ENCODE data around the gene ITPA. TPM values are rescaled to one million over a fixed set of nuclear protein-coding genes. Genes with fewer than 3 reads are reported as not detected.

The ITPA gene
- total RNA-seq, 1 experiment from 2014 or later = 104 TPM

DNA sequence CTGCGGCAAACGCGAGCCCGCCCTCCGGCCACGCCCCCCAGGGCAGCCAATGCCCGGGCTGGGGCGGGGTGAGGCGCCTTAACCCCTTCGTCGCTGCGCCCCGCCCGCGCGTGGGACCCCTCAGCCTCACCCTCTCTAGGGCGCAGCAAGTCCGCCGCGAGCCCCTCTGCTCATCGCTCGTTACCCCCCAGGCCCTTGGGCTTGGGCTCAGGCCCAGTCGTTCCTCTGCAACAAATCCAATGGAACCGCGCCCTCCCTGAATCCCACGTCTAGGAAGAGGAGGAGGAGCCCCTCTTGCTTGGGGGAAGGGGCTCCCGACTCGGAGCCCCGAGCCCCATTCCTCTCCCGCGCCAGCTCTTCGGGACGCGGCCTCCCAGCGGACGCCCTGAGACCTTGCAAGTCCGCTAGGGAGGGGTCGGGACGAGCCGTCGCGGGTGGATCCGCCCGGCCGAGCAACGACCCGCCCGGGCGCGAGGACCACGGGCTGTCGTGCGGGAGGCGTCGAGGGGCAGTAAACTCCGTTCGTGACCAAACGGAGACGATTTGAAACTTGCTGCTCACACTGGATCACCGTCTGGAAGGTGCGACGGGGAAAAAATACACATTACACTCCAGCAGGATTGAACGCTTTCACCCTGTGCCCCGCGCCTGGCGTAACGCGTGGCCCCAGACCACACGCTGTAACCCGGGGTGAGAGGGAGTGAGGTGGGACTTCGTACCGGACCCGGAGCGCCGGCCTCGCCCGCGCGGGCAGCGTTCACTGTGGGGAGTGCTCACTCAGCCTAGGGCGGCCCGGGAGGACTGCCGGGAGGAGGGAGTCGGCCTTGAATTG lies 35.5 kb upstream of the ITPA start (continued):
- TF ChIP-seq, protein P1, sequence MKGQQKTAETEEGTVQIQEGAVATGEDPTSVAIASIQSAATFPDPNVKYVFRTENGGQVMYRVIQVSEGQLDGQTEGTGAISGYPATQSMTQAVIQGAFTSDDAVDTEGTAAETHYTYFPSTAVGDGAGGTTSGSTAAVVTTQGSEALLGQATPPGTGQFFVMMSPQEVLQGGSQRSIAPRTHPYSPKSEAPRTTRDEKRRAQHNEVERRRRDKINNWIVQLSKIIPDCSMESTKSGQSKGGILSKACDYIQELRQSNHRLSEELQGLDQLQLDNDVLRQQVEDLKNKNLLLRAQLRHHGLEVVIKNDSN (CRISPR knock-in tag; IDR thresholded peaks at IDR 0.05) = peak; percentile 67
- TF ChIP-seq ZBTB21 (CRISPR knock-in tag; IDR thresholded peaks at IDR 0.05; ENCODE audit: borderline replicate concordance) = no peak
- TF ChIP-seq, protein P2, sequence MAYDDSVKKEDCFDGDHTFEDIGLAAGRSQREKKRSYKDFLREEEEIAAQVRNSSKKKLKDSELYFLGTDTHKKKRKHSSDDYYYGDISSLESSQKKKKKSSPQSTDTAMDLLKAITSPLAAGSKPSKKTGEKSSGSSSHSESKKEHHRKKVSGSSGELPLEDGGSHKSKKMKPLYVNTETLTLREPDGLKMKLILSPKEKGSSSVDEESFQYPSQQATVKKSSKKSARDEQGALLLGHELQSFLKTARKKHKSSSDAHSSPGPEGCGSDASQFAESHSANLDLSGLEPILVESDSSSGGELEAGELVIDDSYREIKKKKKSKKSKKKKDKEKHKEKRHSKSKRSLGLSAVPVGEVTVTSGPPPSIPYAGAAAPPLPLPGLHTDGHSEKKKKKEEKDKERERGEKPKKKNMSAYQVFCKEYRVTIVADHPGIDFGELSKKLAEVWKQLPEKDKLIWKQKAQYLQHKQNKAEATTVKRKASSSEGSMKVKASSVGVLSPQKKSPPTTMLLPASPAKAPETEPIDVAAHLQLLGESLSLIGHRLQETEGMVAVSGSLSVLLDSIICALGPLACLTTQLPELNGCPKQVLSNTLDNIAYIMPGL (CRISPR knock-in tag; IDR thresholded peaks at IDR 0.05) = peak; percentile 76; the same call in 1 of the 2 replicates
- TF ChIP-seq, protein P3, sequence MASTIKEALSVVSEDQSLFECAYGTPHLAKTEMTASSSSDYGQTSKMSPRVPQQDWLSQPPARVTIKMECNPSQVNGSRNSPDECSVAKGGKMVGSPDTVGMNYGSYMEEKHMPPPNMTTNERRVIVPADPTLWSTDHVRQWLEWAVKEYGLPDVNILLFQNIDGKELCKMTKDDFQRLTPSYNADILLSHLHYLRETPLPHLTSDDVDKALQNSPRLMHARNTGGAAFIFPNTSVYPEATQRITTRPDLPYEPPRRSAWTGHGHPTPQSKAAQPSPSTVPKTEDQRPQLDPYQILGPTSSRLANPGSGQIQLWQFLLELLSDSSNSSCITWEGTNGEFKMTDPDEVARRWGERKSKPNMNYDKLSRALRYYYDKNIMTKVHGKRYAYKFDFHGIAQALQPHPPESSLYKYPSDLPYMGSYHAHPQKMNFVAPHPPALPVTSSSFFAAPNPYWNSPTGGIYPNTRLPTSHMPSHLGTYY (CRISPR knock-in tag; IDR thresholded peaks at IDR 0.05) = no peak
- TF ChIP-seq, protein P4, sequence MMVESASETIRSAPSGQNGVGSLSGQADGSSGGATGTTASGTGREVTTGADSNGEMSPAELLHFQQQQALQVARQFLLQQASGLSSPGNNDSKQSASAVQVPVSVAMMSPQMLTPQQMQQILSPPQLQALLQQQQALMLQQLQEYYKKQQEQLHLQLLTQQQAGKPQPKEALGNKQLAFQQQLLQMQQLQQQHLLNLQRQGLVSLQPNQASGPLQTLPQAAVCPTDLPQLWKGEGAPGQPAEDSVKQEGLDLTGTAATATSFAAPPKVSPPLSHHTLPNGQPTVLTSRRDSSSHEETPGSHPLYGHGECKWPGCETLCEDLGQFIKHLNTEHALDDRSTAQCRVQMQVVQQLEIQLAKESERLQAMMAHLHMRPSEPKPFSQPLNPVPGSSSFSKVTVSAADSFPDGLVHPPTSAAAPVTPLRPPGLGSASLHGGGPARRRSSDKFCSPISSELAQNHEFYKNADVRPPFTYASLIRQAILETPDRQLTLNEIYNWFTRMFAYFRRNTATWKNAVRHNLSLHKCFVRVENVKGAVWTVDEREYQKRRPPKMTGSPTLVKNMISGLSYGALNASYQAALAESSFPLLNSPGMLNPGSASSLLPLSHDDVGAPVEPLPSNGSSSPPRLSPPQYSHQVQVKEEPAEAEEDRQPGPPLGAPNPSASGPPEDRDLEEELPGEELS (CRISPR knock-in tag; IDR thresholded peaks at IDR 0.05) = peak; percentile 15; the same call in 1 of the 2 replicates
- no peak for TF ChIP-seq GTF2I (CRISPR knock-in tag; conservative IDR thresholded peaks at IDR 0.05)
- TF ChIP-seq NFATC4 (CRISPR knock-in tag; IDR thresholded peaks at IDR 0.05) = no peak
- TF ChIP-seq NFYB (CRISPR knock-in tag; conservative IDR thresholded peaks at IDR 0.05; ENCODE audit: low read depth) = peak; percentile 74
- TF ChIP-seq JUN (CRISPR knock-in tag; IDR thresholded peaks at IDR 0.05) = peak; percentile 88
- TF ChIP-seq, protein P5, sequence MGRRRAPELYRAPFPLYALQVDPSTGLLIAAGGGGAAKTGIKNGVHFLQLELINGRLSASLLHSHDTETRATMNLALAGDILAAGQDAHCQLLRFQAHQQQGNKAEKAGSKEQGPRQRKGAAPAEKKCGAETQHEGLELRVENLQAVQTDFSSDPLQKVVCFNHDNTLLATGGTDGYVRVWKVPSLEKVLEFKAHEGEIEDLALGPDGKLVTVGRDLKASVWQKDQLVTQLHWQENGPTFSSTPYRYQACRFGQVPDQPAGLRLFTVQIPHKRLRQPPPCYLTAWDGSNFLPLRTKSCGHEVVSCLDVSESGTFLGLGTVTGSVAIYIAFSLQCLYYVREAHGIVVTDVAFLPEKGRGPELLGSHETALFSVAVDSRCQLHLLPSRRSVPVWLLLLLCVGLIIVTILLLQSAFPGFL (CRISPR knock-in tag; IDR thresholded peaks at IDR 0.05; ENCODE audit: borderline replicate concordance) = 0 out of 2 replicates have a peak, but pooled peaks have one; percentile 40
- TF ChIP-seq, protein P6, sequence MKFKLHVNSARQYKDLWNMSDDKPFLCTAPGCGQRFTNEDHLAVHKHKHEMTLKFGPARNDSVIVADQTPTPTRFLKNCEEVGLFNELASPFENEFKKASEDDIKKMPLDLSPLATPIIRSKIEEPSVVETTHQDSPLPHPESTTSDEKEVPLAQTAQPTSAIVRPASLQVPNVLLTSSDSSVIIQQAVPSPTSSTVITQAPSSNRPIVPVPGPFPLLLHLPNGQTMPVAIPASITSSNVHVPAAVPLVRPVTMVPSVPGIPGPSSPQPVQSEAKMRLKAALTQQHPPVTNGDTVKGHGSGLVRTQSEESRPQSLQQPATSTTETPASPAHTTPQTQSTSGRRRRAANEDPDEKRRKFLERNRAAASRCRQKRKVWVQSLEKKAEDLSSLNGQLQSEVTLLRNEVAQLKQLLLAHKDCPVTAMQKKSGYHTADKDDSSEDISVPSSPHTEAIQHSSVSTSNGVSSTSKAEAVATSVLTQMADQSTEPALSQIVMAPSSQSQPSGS (CRISPR knock-in tag; IDR thresholded peaks at IDR 0.05; ENCODE audit: borderline replicate concordance, low read depth) = no peak
- TF ChIP-seq, protein P7, sequence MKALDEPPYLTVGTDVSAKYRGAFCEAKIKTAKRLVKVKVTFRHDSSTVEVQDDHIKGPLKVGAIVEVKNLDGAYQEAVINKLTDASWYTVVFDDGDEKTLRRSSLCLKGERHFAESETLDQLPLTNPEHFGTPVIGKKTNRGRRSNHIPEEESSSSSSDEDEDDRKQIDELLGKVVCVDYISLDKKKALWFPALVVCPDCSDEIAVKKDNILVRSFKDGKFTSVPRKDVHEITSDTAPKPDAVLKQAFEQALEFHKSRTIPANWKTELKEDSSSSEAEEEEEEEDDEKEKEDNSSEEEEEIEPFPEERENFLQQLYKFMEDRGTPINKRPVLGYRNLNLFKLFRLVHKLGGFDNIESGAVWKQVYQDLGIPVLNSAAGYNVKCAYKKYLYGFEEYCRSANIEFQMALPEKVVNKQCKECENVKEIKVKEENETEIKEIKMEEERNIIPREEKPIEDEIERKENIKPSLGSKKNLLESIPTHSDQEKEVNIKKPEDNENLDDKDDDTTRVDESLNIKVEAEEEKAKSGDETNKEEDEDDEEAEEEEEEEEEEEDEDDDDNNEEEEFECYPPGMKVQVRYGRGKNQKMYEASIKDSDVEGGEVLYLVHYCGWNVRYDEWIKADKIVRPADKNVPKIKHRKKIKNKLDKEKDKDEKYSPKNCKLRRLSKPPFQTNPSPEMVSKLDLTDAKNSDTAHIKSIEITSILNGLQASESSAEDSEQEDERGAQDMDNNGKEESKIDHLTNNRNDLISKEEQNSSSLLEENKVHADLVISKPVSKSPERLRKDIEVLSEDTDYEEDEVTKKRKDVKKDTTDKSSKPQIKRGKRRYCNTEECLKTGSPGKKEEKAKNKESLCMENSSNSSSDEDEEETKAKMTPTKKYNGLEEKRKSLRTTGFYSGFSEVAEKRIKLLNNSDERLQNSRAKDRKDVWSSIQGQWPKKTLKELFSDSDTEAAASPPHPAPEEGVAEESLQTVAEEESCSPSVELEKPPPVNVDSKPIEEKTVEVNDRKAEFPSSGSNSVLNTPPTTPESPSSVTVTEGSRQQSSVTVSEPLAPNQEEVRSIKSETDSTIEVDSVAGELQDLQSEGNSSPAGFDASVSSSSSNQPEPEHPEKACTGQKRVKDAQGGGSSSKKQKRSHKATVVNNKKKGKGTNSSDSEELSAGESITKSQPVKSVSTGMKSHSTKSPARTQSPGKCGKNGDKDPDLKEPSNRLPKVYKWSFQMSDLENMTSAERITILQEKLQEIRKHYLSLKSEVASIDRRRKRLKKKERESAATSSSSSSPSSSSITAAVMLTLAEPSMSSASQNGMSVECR (CRISPR knock-in tag; IDR thresholded peaks at IDR 0.05; ENCODE audit: borderline replicate concordance) = peak; percentile 90
